Effector CD8-positive, alpha-beta T cell (primary cell): Measurements from ENCODE around the gene TMEM271.
"Not testable (repeated sequence)": the region's sequence is repeated elsewhere in the genome, so short reads cannot be mapped to it uniquely, and the experiment has no call there.

Experiments
- DNase-seq: peaks from one replicate; lab custom pipeline; 2025; lab: John Stamatoyannopoulos, UW

Gene TMEM271

GRCh38 chr4:610411-611261, 34.5 kb upstream of the TMEM271 start:
- no peak for DNase-seq

GRCh38 chr4:609400-610050, 33.4 kb upstream of the TMEM271 start:
- no peak for DNase-seq

GRCh38 chr4:608236-608635, 32.1 kb upstream of the TMEM271 start:
- DNase-seq, result no peak

- DNase-seq, result no peak
Observed at GRCh38 chr4:605702-606425, 29.8 kb upstream of the TMEM271 start.

- DNase-seq, result no peak
Observed at GRCh38 chr4:604131-604530, 28.0 kb upstream of the TMEM271 start.

- DNase-seq, result peak; percentile 37
Observed at GRCh38 chr4:602559-602942, 26.5 kb upstream of the TMEM271 start.

GRCh38 chr4:601612-602558, 25.8 kb upstream of the TMEM271 start:
- DNase-seq, result no peak

- no peak for DNase-seq
Observed at GRCh38 chr4:600850-601515, 24.9 kb upstream of the TMEM271 start.

- DNase-seq, result no peak
Observed at GRCh38 chr4:600166-600565, 24.1 kb upstream of the TMEM271 start.

- no peak for DNase-seq
Observed at GRCh38 chr4:598925-599324, 22.8 kb upstream of the TMEM271 start.

- DNase-seq, result no peak
Observed at GRCh38 chr4:592825-593520, 16.9 kb upstream of the TMEM271 start.

- not testable (repeated sequence) for DNase-seq
Observed at GRCh38 chr4:592178-592577, 16.1 kb upstream of the TMEM271 start.

- DNase-seq, result no peak
Observed at GRCh38 chr4:590313-590841, 14.3 kb upstream of the TMEM271 start.

GRCh38 chr4:589219-589963, 13.3 kb upstream of the TMEM271 start:
- no peak for DNase-seq

- DNase-seq, result no peak
Observed at GRCh38 chr4:588351-588849, 12.3 kb upstream of the TMEM271 start.

- DNase-seq, result no peak
Observed at GRCh38 chr4:587671-588350, 11.7 kb upstream of the TMEM271 start.

- no peak for DNase-seq
Observed at GRCh38 chr4:583820-584219, 7.7 kb upstream of the TMEM271 start.

- no peak for DNase-seq
Observed at GRCh38 chr4:581753-582361, 5.8 kb upstream of the TMEM271 start.
